ENCODE results near the gene LRRC45.

LRRC45 gene

GRCh38 chr17:82049521-82049971, 26.4 kb downstream of the LRRC45 start:
- Histone ChIP-seq H3K27me3 (ENCODE audit: insufficient read depth, low read length) (no peaks in the 10 kb centered on the region), H3K4me3 (ENCODE audit: low read depth, low read length) (no peak overlapping the region; the same call in 1 of the 2 replicates), H2AFZ (ENCODE audit: low read length, unreplicated experiment) (no peak overlapping the region), H3K27ac (ENCODE audit: low read depth, low read length) (no peak overlapping the region), H3K36me3 (ENCODE audit: insufficient read depth, low read length) (no peaks in the 10 kb centered on the region), H3K4me1 (ENCODE audit: control insufficient read depth, insufficient read depth, low read length, unreplicated experiment) (peaks cover 6% of the 10 kb centered on the region), H3K79me2 (ENCODE audit: control insufficient read depth, insufficient read depth, low read length, unreplicated experiment) (peaks cover 21% of the 10 kb centered on the region)

- peaks cover 6% of the 10 kb centered on the region for H3K4me1 ChIP-seq (ENCODE audit: control insufficient read depth, insufficient read depth, low read length, unreplicated experiment)
- no peaks in the 10 kb centered on the region for H3K27me3 ChIP-seq (ENCODE audit: insufficient read depth, low read length)
- H3K79me2 ChIP-seq (ENCODE audit: control insufficient read depth, insufficient read depth, low read length, unreplicated experiment), result peaks cover 21% of the 10 kb centered on the region
- no peaks in the 10 kb centered on the region for H3K36me3 ChIP-seq (ENCODE audit: insufficient read depth, low read length)
- H3K4me3 ChIP-seq (ENCODE audit: low read depth, low read length), result peak overlapping the region; percentile 88
- H3K27ac ChIP-seq (ENCODE audit: low read depth, low read length), result no peak overlapping the region
- H2AFZ ChIP-seq (ENCODE audit: low read length, unreplicated experiment), result no peak overlapping the region
Measured at GRCh38 chr17:82050152-82050760, 27.2 kb downstream of the LRRC45 start.

- Histone ChIP-seq H3K27me3 (ENCODE audit: insufficient read depth, low read length) (no peaks in the 10 kb centered on the region), H3K36me3 (ENCODE audit: insufficient read depth, low read length) (no peaks in the 10 kb centered on the region), H3K79me2 (ENCODE audit: control insufficient read depth, insufficient read depth, low read length, unreplicated experiment) (peaks cover 21% of the 10 kb centered on the region), H2AFZ (ENCODE audit: low read length, unreplicated experiment) (no peak overlapping the region), H3K27ac (ENCODE audit: low read depth, low read length) (no peak overlapping the region), H3K4me1 (ENCODE audit: control insufficient read depth, insufficient read depth, low read length, unreplicated experiment) (peaks cover 6% of the 10 kb centered on the region), H3K4me3 (ENCODE audit: low read depth, low read length) (peak overlapping the region; percentile 88)
Measured at GRCh38 chr17:82050761-82051641, 27.9 kb downstream of the LRRC45 start.

GRCh38 chr17:82051776-82052637, 28.9 kb downstream of the LRRC45 start, which contains the start of the genes GPS1 and RFNG:
TSS of gene GPS1 (plus strand) at chr17:82051898. CDS start at chr17:82051932, 34 bp downstream.
TSS of gene RFNG (minus strand) at chr17:82051811. CDS start at chr17:82051766, 45 bp downstream.
- H3K36me3 ChIP-seq (ENCODE audit: insufficient read depth, low read length), result peaks cover 4% of the 10 kb centered on the region; the same call in 1 of the 2 replicates

GRCh38 chr17:82052638-82053059, 29.5 kb downstream of the LRRC45 start:
- peaks cover 6% of the 10 kb centered on the region for H3K4me1 ChIP-seq (ENCODE audit: control insufficient read depth, insufficient read depth, low read length, unreplicated experiment)
- H3K27ac ChIP-seq (ENCODE audit: low read depth, low read length), result no peak overlapping the region
- no peaks in the 10 kb centered on the region for H3K27me3 ChIP-seq (ENCODE audit: insufficient read depth, low read length)
- peaks cover 4% of the 10 kb centered on the region; the same call in 1 of the 2 replicates for H3K36me3 ChIP-seq (ENCODE audit: insufficient read depth, low read length)
- no peak overlapping the region for H2AFZ ChIP-seq (ENCODE audit: low read length, unreplicated experiment)
- H3K79me2 ChIP-seq (ENCODE audit: control insufficient read depth, insufficient read depth, low read length, unreplicated experiment), result peaks cover 21% of the 10 kb centered on the region
- H3K4me3 ChIP-seq (ENCODE audit: low read depth, low read length), result peak overlapping the region; percentile 88

More at GRCh38 chr17:82051776-82052637, 28.9 kb downstream of the LRRC45 start, which contains the start of the genes GPS1 and RFNG:
- peak within 1 kb of the TSS; percentile 81 for H2AFZ ChIP-seq (ENCODE audit: low read length, unreplicated experiment)
- H3K79me2 ChIP-seq (ENCODE audit: control insufficient read depth, insufficient read depth, low read length, unreplicated experiment), result peaks cover 21% of the 10 kb centered on the region
- no peak within 1 kb of the TSS for H3K27ac ChIP-seq (ENCODE audit: low read depth, low read length)
- peaks cover 6% of the 10 kb centered on the region for H3K4me1 ChIP-seq (ENCODE audit: control insufficient read depth, insufficient read depth, low read length, unreplicated experiment)
- H3K27me3 ChIP-seq (ENCODE audit: insufficient read depth, low read length), result no peaks in the 10 kb centered on the region
- H3K4me3 ChIP-seq (ENCODE audit: low read depth, low read length), result peak within 1 kb of the TSS; percentile 88

GRCh38 chr17:82053130-82053529, 30.0 kb downstream of the LRRC45 start:
- Histone ChIP-seq H3K4me1 (ENCODE audit: control insufficient read depth, insufficient read depth, low read length, unreplicated experiment) (peaks cover 6% of the 10 kb centered on the region), H3K36me3 (ENCODE audit: insufficient read depth, low read length) (peaks cover 4% of the 10 kb centered on the region; the same call in 1 of the 2 replicates), H3K79me2 (ENCODE audit: control insufficient read depth, insufficient read depth, low read length, unreplicated experiment) (peaks cover 21% of the 10 kb centered on the region), H3K27ac (ENCODE audit: low read depth, low read length) (no peak overlapping the region), H3K27me3 (ENCODE audit: insufficient read depth, low read length) (no peaks in the 10 kb centered on the region), H3K4me3 (ENCODE audit: low read depth, low read length) (peak overlapping the region; percentile 88), H2AFZ (ENCODE audit: low read length, unreplicated experiment) (no peak overlapping the region)

- H3K27me3 ChIP-seq (ENCODE audit: insufficient read depth, low read length), result no peaks in the 10 kb centered on the region
- H3K4me3 ChIP-seq (ENCODE audit: low read depth, low read length), result peak overlapping the region; percentile 88; the same call in 1 of the 2 replicates
- peaks cover 4% of the 10 kb centered on the region; the same call in 1 of the 2 replicates for H3K36me3 ChIP-seq (ENCODE audit: insufficient read depth, low read length)
- peaks cover 21% of the 10 kb centered on the region for H3K79me2 ChIP-seq (ENCODE audit: control insufficient read depth, insufficient read depth, low read length, unreplicated experiment)
- H3K4me1 ChIP-seq (ENCODE audit: control insufficient read depth, insufficient read depth, low read length, unreplicated experiment), result peaks cover 6% of the 10 kb centered on the region
- no peak overlapping the region for H2AFZ ChIP-seq (ENCODE audit: low read length, unreplicated experiment)
- H3K27ac ChIP-seq (ENCODE audit: low read depth, low read length), result no peak overlapping the region
Measured at GRCh38 chr17:82053556-82054263, 30.6 kb downstream of the LRRC45 start.

GRCh38 chr17:82054351-82055022, 31.4 kb downstream of the LRRC45 start:
- Histone ChIP-seq H3K27ac (ENCODE audit: low read depth, low read length) (no peak overlapping the region), H3K36me3 (ENCODE audit: insufficient read depth, low read length) (peaks cover 4% of the 10 kb centered on the region; the same call in 1 of the 2 replicates), H3K27me3 (ENCODE audit: insufficient read depth, low read length) (no peaks in the 10 kb centered on the region), H3K4me1 (ENCODE audit: control insufficient read depth, insufficient read depth, low read length, unreplicated experiment) (peaks cover 6% of the 10 kb centered on the region), H3K4me3 (ENCODE audit: low read depth, low read length) (no peak overlapping the region), H3K79me2 (ENCODE audit: control insufficient read depth, insufficient read depth, low read length, unreplicated experiment) (peaks cover 21% of the 10 kb centered on the region), H2AFZ (ENCODE audit: low read length, unreplicated experiment) (no peak overlapping the region)
